Ovary (tissue), 3 donors: Measurements from ENCODE around the gene DROSHA.

Experiments
- EP300 ChIP-seq: sonication (generic); formaldehyde crosslinking; IDR thresholded peaks from one replicate; pipeline ENCODE4 v1.6.1; 2017; ENCODE audit warnings: antibody characterized with exemption
- POLR2A ChIP-seq: fragments of 450-650 bp; IDR thresholded peaks from one replicate; pipeline ENCODE4 v1.6.1; 2017; ENCODE audit warnings: antibody characterized with exemption, mild to moderate bottlenecking, moderate library complexity
- TF ChIP-seq, protein P1 (sequence below), 3 donors: fragments of 450-650 bp in 2 of 3; fragments of 200-600 bp in 1 of 3; IDR thresholded peaks; one replicate each; pipeline versions ENCODE4 v1.5.1 to v1.8.0; 2016 to 2022; ENCODE audit warnings: antibody characterized with exemption in 3 of 3, mild to moderate bottlenecking in 1 of 3
- donor health status: DM: no; HTN: no; CAD: no.

DNA sequence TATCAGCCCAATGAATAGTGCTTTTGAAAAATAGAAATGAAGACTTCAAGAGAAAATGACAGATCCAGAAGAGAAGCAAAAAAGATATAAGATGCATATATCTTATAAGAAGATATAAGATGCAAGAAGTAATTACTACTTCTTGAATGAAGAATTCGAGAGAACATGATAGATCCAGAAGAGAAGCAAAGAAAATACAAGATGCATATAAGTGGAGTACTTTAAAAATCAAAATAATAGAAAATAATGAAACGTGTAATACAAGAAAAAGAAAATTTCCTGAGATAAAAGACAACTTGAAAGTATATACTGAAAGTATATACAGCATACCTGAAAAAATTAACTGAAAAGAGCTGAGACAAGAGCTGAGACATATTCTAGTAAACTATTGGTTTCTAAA is 76.7 kb downstream of the DROSHA start:
- TF ChIP-seq, protein P1, sequence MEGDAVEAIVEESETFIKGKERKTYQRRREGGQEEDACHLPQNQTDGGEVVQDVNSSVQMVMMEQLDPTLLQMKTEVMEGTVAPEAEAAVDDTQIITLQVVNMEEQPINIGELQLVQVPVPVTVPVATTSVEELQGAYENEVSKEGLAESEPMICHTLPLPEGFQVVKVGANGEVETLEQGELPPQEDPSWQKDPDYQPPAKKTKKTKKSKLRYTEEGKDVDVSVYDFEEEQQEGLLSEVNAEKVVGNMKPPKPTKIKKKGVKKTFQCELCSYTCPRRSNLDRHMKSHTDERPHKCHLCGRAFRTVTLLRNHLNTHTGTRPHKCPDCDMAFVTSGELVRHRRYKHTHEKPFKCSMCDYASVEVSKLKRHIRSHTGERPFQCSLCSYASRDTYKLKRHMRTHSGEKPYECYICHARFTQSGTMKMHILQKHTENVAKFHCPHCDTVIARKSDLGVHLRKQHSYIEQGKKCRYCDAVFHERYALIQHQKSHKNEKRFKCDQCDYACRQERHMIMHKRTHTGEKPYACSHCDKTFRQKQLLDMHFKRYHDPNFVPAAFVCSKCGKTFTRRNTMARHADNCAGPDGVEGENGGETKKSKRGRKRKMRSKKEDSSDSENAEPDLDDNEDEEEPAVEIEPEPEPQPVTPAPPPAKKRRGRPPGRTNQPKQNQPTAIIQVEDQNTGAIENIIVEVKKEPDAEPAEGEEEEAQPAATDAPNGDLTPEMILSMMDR (IDR thresholded peaks at IDR 0.05) = no peak
- no peak for TF ChIP-seq EP300
- TF ChIP-seq POLR2A = no peak
